Measurements from ENCODE around the gene PI4KA.
"Not testable (repeated sequence)": the region's sequence is repeated elsewhere in the genome, so short reads cannot be mapped to it uniquely, and the experiment has no call there.

PI4KA gene

GRCh38 chr22:20775342-20775895 is 83.2 kb downstream of the PI4KA start:
- no peak for DNase-seq

- no peak for DNase-seq
Measured at GRCh38 chr22:20774882-20775281, 83.7 kb downstream of the PI4KA start.

GRCh38 chr22:20773793-20774212 is 84.8 kb downstream of the PI4KA start, which contains the start of gene SERPIND1:
TSS of gene SERPIND1 (plus strand) at chr22:20774113. CDS start at chr22:20779313, 5,200 bp downstream.
- DNase-seq: no peak

- DNase-seq: no peak
Measured at GRCh38 chr22:20771918-20772625, 86.5 kb downstream of the PI4KA start.

GRCh38 chr22:20769496-20769826 is 89.2 kb downstream of the PI4KA start:
- DNase-seq: not testable (repeated sequence)

GRCh38 chr22:20766530-20766929 is 92.1 kb downstream of the PI4KA start:
- no peak for DNase-seq

GRCh38 chr22:20765938-20766337 is 92.7 kb downstream of the PI4KA start:
- peak in 1 of 14 donors; percentile 6 for DNase-seq

GRCh38 chr22:20764729-20765128 is 93.9 kb downstream of the PI4KA start:
- DNase-seq: no peak

GRCh38 chr22:20764471-20764720 is 94.2 kb downstream of the PI4KA start:
- DNase-seq: no peak

GRCh38 chr22:20763630-20764470 is 94.8 kb downstream of the PI4KA start:
- no peak for DNase-seq

- no peak for DNase-seq
Measured at GRCh38 chr22:20762233-20762796, 96.3 kb downstream of the PI4KA start.

- no peak for DNase-seq
Measured at GRCh38 chr22:20761536-20761935, 97.1 kb downstream of the PI4KA start.

- no peak for DNase-seq
Measured at GRCh38 chr22:20760084-20760483, 98.5 kb downstream of the PI4KA start.

GRCh38 chr22:20758688-20759087 is 99.9 kb downstream of the PI4KA start:
- no peak for DNase-seq

GRCh38 chr22:20756846-20757245 is 101.8 kb downstream of the PI4KA start:
- no peak for DNase-seq

- DNase-seq: no peak
Measured at GRCh38 chr22:20752873-20753272, 105.7 kb downstream of the PI4KA start.

- DNase-seq: no peak
Measured at GRCh38 chr22:20752104-20752741, 106.4 kb downstream of the PI4KA start.

GRCh38 chr22:20751185-20751851 is 107.3 kb downstream of the PI4KA start:
- no peak for DNase-seq

GRCh38 chr22:20750461-20751184 is 108.0 kb downstream of the PI4KA start:
- DNase-seq: peak in 6 of 14 donors; percentile 15 to 54 (median 33)

GRCh38 chr22:20749453-20749852 is 109.2 kb downstream of the PI4KA start:
- DNase-seq: peak in 1 of 14 donors; percentile 34

GRCh38 chr22:20748731-20749428 is 109.7 kb downstream of the PI4KA start:
- no peak for DNase-seq
